Neural progenitor cell (in vitro differentiated cells): ENCODE results near the gene CALN1. TPM values are rescaled to one million over a fixed set of nuclear protein-coding genes. Genes with fewer than 3 reads are reported as not detected.

Source experiments
- DNase-seq: peaks from one replicate; pipeline ENCODE4 v3.0.0-alpha.2; 2016; ENCODE audit warnings: low spot score
- H2AFZ ChIP-seq: fragments of 200-600 bp; sonication (generic); replicated peaks from 2 replicates; pipeline ENCODE4 v1.6.1; 2016; ENCODE audit warnings: antibody characterized with exemption
- H3F3A ChIP-seq: fragments of 200-600 bp; sonication (generic); 2 replicates; pipeline ENCODE4 v1.6.1; 2016; ENCODE audit warnings: antibody characterized with exemption, low read depth
- H3K27ac ChIP-seq: fragments of 200-600 bp; sonication (generic); 2 replicates; pipeline ENCODE4 v1.5.1; 2016; ENCODE audit warnings: mild to moderate bottlenecking
- H3K27me3 ChIP-seq: fragments of 200-600 bp; sonication (generic); 2 replicates; pipeline ENCODE4 v1.6.1; 2016; ENCODE audit warnings: mild to moderate bottlenecking, moderate library complexity
- H3K36me3 ChIP-seq: fragments of 200-600 bp; sonication (generic); 2 replicates; pipeline ENCODE4 v1.5.1; 2016
- H3K4me1 ChIP-seq: fragments of 200-600 bp; sonication (generic); 2 replicates; pipeline ENCODE4 v1.6.1; 2016; ENCODE audit warnings: mixed run types
- H3K4me2 ChIP-seq: fragments of 200-600 bp; sonication (generic); 2 replicates; pipeline ENCODE4 v1.6.1; 2016
- H3K4me3 ChIP-seq: fragments of 200-600 bp; sonication (generic); 2 replicates; pipeline ENCODE4 v1.5.1; 2016
- H3K79me2 ChIP-seq: fragments of 200-600 bp; sonication (generic); 2 replicates; pipeline ENCODE4 v1.6.1; 2016; ENCODE audit warnings: low read depth
- H3K9ac ChIP-seq: fragments of 200-600 bp; sonication (generic); 2 replicates; pipeline ENCODE4 v1.6.1; 2016
- H3K9me3 ChIP-seq: fragments of 200-600 bp; sonication (generic); 2 replicates; pipeline ENCODE4 v1.5.1; 2016; ENCODE audit warnings: low read depth
- H4K20me1 ChIP-seq: fragments of 200-600 bp; sonication (generic); 2 replicates; pipeline ENCODE4 v1.6.1; 2016; ENCODE audit warnings: low read depth
- H3K27ac Mint-ChIP-seq: 3 replicates; pipeline ENCODE4 v1.8.0; 2021; ENCODE audit warnings: mixed read lengths
- H3K27me3 Mint-ChIP-seq: 2 replicates; pipeline ENCODE4 v1.8.0; 2022; ENCODE audit warnings: low read depth, mild to moderate bottlenecking, inconsistent platforms, moderate library complexity, mixed read lengths; ENCODE audit not compliant: insufficient read depth
- H3K36me3 Mint-ChIP-seq: 3 replicates; pipeline ENCODE4 v1.8.0; 2021; ENCODE audit warnings: mixed read lengths
- H3K4me1 Mint-ChIP-seq: 3 replicates; pipeline ENCODE4 v1.8.0; 2021; ENCODE audit warnings: mixed read lengths
- H3K4me3 Mint-ChIP-seq: 3 replicates; pipeline ENCODE4 v1.8.0; 2021; ENCODE audit warnings: mild to moderate bottlenecking, moderate library complexity, mixed read lengths
- H3K9me3 Mint-ChIP-seq: 3 replicates; pipeline ENCODE4 v1.8.0; 2020; ENCODE audit warnings: mixed read lengths
- EZH2 ChIP-seq: fragments of 200-600 bp; sonication (generic); IDR thresholded peaks from 2 replicates; pipeline ENCODE4 v1.6.1; 2017; ENCODE audit warnings: antibody characterized with exemption, mild to moderate bottlenecking, moderate library complexity
- EZH2phosphoT487 ChIP-seq: fragments of 200-600 bp; sonication (generic); IDR thresholded peaks from 2 replicates; pipeline ENCODE4 v1.6.1; 2017; ENCODE audit warnings: antibody characterized with exemption
- total RNA-seq: library from RNA; depleted of rRNA; stranded (reverse); fragments of >200 nt; gene quantifications from 2 replicates; pipeline ENCODE4 v1.2.3, GENCODE V29; 2015; ENCODE audit warnings: low replicate concordance
- TF ChIP-seq, protein P1 (sequence below): fragments of 200-600 bp; sonication (generic); IDR thresholded peaks from 2 replicates; pipeline ENCODE4 v1.5.1; 2017; ENCODE audit warnings: antibody characterized with exemption, mild to moderate bottlenecking

CALN1 gene
- total RNA-seq, 1 donor from 2014 or later: 3.1 TPM

DNA sequence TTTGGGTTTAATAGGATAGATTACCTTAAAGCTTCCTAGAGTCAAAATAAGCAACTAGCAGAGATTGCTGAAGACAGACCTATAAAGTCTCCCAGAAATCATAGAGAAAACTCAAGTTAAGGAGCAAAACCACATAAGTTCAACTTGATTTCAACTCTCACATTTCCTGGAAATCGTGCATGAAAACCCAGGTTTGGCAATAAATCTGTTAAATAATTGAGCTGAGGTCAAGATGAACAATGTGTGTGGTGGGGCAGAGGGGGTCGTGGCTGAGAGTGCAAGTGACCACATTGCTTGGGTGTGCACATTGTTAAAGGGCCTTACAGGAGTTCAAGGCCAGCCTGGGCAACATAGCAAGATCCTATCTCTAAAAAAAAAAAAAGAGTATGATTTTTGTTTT lies 643.7 kb downstream of the CALN1 start:
- Histone ChIP-seq H3K4me2 (no peak overlapping the region), H3K4me1 (no peaks in the 10 kb centered on the region), H3K9ac (no peak overlapping the region), H3K36me3 (no peaks in the 10 kb centered on the region), H3K27me3 (no peaks in the 10 kb centered on the region), H4K20me1 (no peaks in the 10 kb centered on the region), H3K79me2 (no peaks in the 10 kb centered on the region), H3K4me3 (no peak overlapping the region), H3K27ac (no peak overlapping the region), H3F3A (no peaks in the 10 kb centered on the region), H2AFZ (no peak overlapping the region), H3K9me3 (peaks cover 2% of the 10 kb centered on the region)
- Mint-ChIP-seq H3K9me3 (no peaks in the 10 kb centered on the region), H3K4me3 (no peak overlapping the region), H3K27me3 (peaks cover 5% of the 10 kb centered on the region), H3K27ac (no peak overlapping the region), H3K4me1 (no peaks in the 10 kb centered on the region), H3K36me3 (no peaks in the 10 kb centered on the region)
- no peak for DNase-seq
- TF ChIP-seq, protein P1, sequence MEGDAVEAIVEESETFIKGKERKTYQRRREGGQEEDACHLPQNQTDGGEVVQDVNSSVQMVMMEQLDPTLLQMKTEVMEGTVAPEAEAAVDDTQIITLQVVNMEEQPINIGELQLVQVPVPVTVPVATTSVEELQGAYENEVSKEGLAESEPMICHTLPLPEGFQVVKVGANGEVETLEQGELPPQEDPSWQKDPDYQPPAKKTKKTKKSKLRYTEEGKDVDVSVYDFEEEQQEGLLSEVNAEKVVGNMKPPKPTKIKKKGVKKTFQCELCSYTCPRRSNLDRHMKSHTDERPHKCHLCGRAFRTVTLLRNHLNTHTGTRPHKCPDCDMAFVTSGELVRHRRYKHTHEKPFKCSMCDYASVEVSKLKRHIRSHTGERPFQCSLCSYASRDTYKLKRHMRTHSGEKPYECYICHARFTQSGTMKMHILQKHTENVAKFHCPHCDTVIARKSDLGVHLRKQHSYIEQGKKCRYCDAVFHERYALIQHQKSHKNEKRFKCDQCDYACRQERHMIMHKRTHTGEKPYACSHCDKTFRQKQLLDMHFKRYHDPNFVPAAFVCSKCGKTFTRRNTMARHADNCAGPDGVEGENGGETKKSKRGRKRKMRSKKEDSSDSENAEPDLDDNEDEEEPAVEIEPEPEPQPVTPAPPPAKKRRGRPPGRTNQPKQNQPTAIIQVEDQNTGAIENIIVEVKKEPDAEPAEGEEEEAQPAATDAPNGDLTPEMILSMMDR: no peak
- no peak for TF ChIP-seq EZH2
- TF ChIP-seq EZH2phosphoT487: no peak

DNA sequence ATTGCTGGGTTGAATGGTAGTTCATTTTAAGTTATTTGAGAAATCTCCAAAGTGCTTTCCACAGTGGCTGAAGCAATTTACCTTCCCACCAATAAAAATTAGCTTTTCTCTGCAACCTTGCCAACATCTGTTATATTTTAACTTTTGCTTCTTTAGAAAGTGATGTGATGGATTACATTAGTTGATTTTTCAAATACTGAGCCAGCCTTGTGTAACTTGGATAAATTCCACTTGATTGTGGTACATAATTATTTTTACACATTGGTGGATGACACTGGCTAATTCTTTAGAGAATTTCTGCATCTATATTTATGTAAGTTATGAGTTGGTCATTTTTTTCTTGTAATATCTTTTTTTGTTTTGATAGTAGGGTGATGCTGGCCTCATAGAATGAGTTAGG lies 646.1 kb downstream of the CALN1 start:
- no peak for TF ChIP-seq EZH2
- TF ChIP-seq, protein P1: no peak
- TF ChIP-seq EZH2phosphoT487: no peak
- no peak overlapping the region for H3K9ac ChIP-seq
- H3K4me3 ChIP-seq: no peak overlapping the region
- no peaks in the 10 kb centered on the region for H3K4me1 ChIP-seq
- H3K27me3 Mint-ChIP-seq: peaks cover 6% of the 10 kb centered on the region
- no peak overlapping the region for H2AFZ ChIP-seq
- no peak overlapping the region for H3K27ac ChIP-seq
- no peaks in the 10 kb centered on the region for H3K4me1 Mint-ChIP-seq
- H3K4me2 ChIP-seq: no peak overlapping the region
- peaks cover 17% of the 10 kb centered on the region for H3K9me3 Mint-ChIP-seq
- no peak overlapping the region for H3K4me3 Mint-ChIP-seq
- no peak for DNase-seq
- no peaks in the 10 kb centered on the region for H3K27me3 ChIP-seq
- no peaks in the 10 kb centered on the region for H3K36me3 Mint-ChIP-seq
- H3K36me3 ChIP-seq: no peaks in the 10 kb centered on the region
- H3K9me3 ChIP-seq: peaks cover 13% of the 10 kb centered on the region
- H4K20me1 ChIP-seq: no peaks in the 10 kb centered on the region
- H3K79me2 ChIP-seq: no peaks in the 10 kb centered on the region
- no peaks in the 10 kb centered on the region for H3F3A ChIP-seq
- H3K27ac Mint-ChIP-seq: no peak overlapping the region

DNA sequence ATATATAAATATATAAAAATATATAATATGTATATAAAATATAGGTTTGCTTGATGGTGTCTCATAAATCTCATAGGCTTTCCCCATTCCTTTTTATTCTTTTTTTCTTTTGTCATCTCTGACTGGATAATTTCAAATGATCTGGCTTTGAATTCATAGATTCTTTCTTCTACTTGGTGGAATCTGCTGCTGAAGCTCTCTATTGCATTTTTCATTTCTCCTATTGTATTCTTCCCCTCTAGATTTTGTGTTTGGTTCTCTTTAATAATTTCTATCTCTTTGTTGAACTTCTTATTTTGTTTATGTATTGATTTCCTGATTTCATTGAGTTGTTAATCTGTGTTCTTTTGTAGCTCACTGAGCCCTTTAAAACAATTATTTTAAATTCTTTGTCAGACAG lies 650.8 kb downstream of the CALN1 start:
- TF ChIP-seq EZH2 (no peak), EZH2phosphoT487 (no peak)
- TF ChIP-seq, protein P1: no peak
- peaks cover 5% of the 10 kb centered on the region for H3K27me3 Mint-ChIP-seq

DNA sequence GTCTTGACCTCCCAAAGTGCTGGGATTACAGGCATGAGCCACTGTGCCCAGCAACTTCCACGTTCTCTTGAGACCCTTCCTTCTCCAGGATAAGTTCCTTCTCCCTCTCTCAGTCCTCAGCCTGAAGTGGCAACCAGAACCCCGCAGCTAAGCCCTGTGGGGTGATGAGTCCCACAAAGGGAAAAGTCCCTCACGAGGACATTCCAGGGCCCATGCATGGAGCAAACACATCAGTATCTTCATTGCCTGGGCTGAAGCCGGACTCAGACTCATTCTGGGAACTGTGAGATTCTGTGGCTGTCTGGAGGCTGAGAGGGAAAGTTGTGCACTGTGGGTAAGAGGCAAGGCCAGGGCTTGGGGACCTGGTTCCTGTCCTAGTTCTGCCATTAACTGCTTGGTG lies 657.3 kb downstream of the CALN1 start:
- Histone ChIP-seq H3K36me3 (no peaks in the 10 kb centered on the region), H3K9ac (no peak overlapping the region), H3K4me3 (no peak overlapping the region), H3K79me2 (no peaks in the 10 kb centered on the region), H3K27me3 (peaks cover 23% of the 10 kb centered on the region), H3K9me3 (no peaks in the 10 kb centered on the region), H3K4me2 (no peak overlapping the region), H3F3A (no peaks in the 10 kb centered on the region), H3K27ac (no peak overlapping the region), H4K20me1 (no peaks in the 10 kb centered on the region), H2AFZ (no peak overlapping the region), H3K4me1 (no peaks in the 10 kb centered on the region)
- no peak overlapping the region for H3K4me3 Mint-ChIP-seq
- TF ChIP-seq, protein P1: no peak
- TF ChIP-seq EZH2phosphoT487 (no peak), EZH2 (no peak)
- H3K27me3 Mint-ChIP-seq: peaks cover 15% of the 10 kb centered on the region
- DNase-seq: no peak
- H3K36me3 Mint-ChIP-seq: peaks cover 3% of the 10 kb centered on the region
- no peak overlapping the region for H3K27ac Mint-ChIP-seq
- H3K9me3 Mint-ChIP-seq: peaks cover 12% of the 10 kb centered on the region
- peaks cover 9% of the 10 kb centered on the region for H3K4me1 Mint-ChIP-seq

More for the DNA sequence above, 650.8 kb downstream of the CALN1 start:
- Histone ChIP-seq H3F3A (no peaks in the 10 kb centered on the region), H3K4me1 (no peaks in the 10 kb centered on the region), H3K4me3 (no peak overlapping the region), H3K27me3 (no peaks in the 10 kb centered on the region), H3K4me2 (no peak overlapping the region), H4K20me1 (no peaks in the 10 kb centered on the region), H3K36me3 (no peaks in the 10 kb centered on the region), H3K79me2 (no peaks in the 10 kb centered on the region), H2AFZ (no peak overlapping the region), H3K27ac (no peak overlapping the region), H3K9ac (no peak overlapping the region), H3K9me3 (peaks cover 13% of the 10 kb centered on the region)
- Mint-ChIP-seq H3K36me3 (peaks cover 3% of the 10 kb centered on the region), H3K4me3 (no peak overlapping the region), H3K9me3 (peaks cover 26% of the 10 kb centered on the region), H3K27ac (no peak overlapping the region), H3K4me1 (no peaks in the 10 kb centered on the region)
- no peak for DNase-seq
